Naive thymus-derived CD4-positive, alpha-beta T cell (primary cell): ENCODE measurements around the gene ZFYVE28. TPM values are rescaled to one million over a fixed set of nuclear protein-coding genes. Genes with fewer than 3 reads are reported as not detected.

ENCODE experiments used
- ATAC-seq: fragments of 150-1000 bp; cut with Tn5 transposase; 2 replicates; pipeline ENCODE4 v1.10.0; 2021; ENCODE audit warnings: mild to moderate bottlenecking, moderate library complexity
- CTCF ChIA-PET: fragments of 350-600 bp; sonication (Branson Sonifier 250); formaldehyde crosslinking; loops from one replicate; lab custom pipeline; 2021; ENCODE audit warnings: antibody characterized with exemption; lab: Charles Lee
- POLR2A ChIA-PET: fragments of 350-600 bp; sonication (Branson Sonifier 250); formaldehyde crosslinking; loops from one replicate; lab custom pipeline; 2021; ENCODE audit warnings: antibody characterized with exemption, inconsistent platforms; lab: Charles Lee
- DNase-seq, 9 donors: peaks; one replicate each; pipeline versions ENCODE4 v3.0.0 to v3.0.0-alpha.2; 2020 to 2022; ENCODE audit warnings: mixed read lengths in 1 of 9
- H3K27ac ChIP-seq: one replicate; pipeline ENCODE4 v1.7.0; 2013; ENCODE audit warnings: mild to moderate bottlenecking, low read depth, low read length, moderate library complexity
- H3K27me3 ChIP-seq, 2 donors: one replicate each; pipeline ENCODE4 v1.7.0; 2013; ENCODE audit warnings: low read length in 2 of 2, mild to moderate bottlenecking in 2 of 2, moderate library complexity in 2 of 2; ENCODE audit not compliant: control insufficient read depth in 2 of 2, insufficient read depth in 2 of 2
- H3K36me3 ChIP-seq, 3 experiments: 1 replicate in 2 of 3; 2 replicates in 1 of 3; pipeline ENCODE4 v1.7.0; 2013; ENCODE audit warnings: low read length in 3 of 3, mild to moderate bottlenecking in 3 of 3, moderate library complexity in 1 of 3; ENCODE audit not compliant: insufficient read depth in 3 of 3, control insufficient read depth in 2 of 3
- H3K4me1 ChIP-seq, 2 donors: one replicate each; pipeline ENCODE4 v1.7.0; 2013; ENCODE audit warnings: low read length in 2 of 2, mild to moderate bottlenecking in 2 of 2, moderate library complexity in 1 of 2; ENCODE audit not compliant: control insufficient read depth in 2 of 2, insufficient read depth in 2 of 2
- H3K4me3 ChIP-seq: 2 replicates; pipeline ENCODE4 v1.7.0; 2013; ENCODE audit warnings: mild to moderate bottlenecking, low read length
- H3K9me3 ChIP-seq, 3 experiments: 1 replicate in 2 of 3; 2 replicates in 1 of 3; pipeline ENCODE4 v1.7.0; 2013; ENCODE audit warnings: low read length in 3 of 3; ENCODE audit not compliant: control insufficient read depth in 2 of 3
- H3K27ac Mint-ChIP-seq, 9 donors: one replicate each; pipeline ENCODE4 v1.8.0; 2020 to 2022; ENCODE audit warnings: mixed read lengths in 9 of 9, mild to moderate bottlenecking in 8 of 9, moderate library complexity in 5 of 9, inconsistent platforms in 2 of 9
- H3K27me3 Mint-ChIP-seq, 5 donors: one replicate each; pipeline ENCODE4 v1.8.0; 2021 to 2022; ENCODE audit warnings: mixed read lengths in 5 of 5, mild to moderate bottlenecking in 1 of 5
- H3K36me3 Mint-ChIP-seq, 5 donors: one replicate each; pipeline ENCODE4 v1.8.0; 2020 to 2022; ENCODE audit warnings: mixed read lengths in 5 of 5, mild to moderate bottlenecking in 3 of 5, inconsistent platforms in 1 of 5
- H3K4me1 Mint-ChIP-seq, 7 donors: one replicate each; pipeline ENCODE4 v1.8.0; 2020 to 2022; ENCODE audit warnings: mixed read lengths in 7 of 7, mild to moderate bottlenecking in 3 of 7, inconsistent platforms in 1 of 7
- H3K4me3 Mint-ChIP-seq, 10 donors: one replicate each; pipeline ENCODE4 v1.8.0; 2020 to 2022; ENCODE audit warnings: mild to moderate bottlenecking in 10 of 10, mixed read lengths in 10 of 10, moderate library complexity in 6 of 10, inconsistent platforms in 2 of 10
- H3K9me3 Mint-ChIP-seq, 11 donors: one replicate each; pipeline ENCODE4 v1.8.0; 2020 to 2022; ENCODE audit warnings: mixed read lengths in 11 of 11, mild to moderate bottlenecking in 4 of 11, inconsistent platforms in 1 of 11, moderate library complexity in 1 of 11
- intact Hi-C, 2 donors: fragments of 100-400 bp; cut with micrococcal nuclease; formaldehyde crosslinking; loops; one replicate each; pipeline ENCODE4 v1.15.1; 2023
- polyA plus RNA-seq, 2 donors: library from polyadenylated mRNA; unstranded; fragments of 300-500 nt; fragmentation: Illumina TruSeq; gene quantifications; one replicate each; pipeline ENCODE4 v1.2.3, GENCODE V29; 2021
- total RNA-seq, 6 experiments: library from RNA in 5 of 6; stranded (reverse) in 5 of 6; gene quantifications; 1 replicate in 5 of 6; 2 replicates in 1 of 6; pipeline ENCODE4 v1.2.3 and lab custom pipeline; 2021 to 2026

Gene ZFYVE28
- total and polyA plus RNA-seq, 7 experiments from 2014 or later, result 6.1 to 26.5 (median 15.9) TPM

DNA sequence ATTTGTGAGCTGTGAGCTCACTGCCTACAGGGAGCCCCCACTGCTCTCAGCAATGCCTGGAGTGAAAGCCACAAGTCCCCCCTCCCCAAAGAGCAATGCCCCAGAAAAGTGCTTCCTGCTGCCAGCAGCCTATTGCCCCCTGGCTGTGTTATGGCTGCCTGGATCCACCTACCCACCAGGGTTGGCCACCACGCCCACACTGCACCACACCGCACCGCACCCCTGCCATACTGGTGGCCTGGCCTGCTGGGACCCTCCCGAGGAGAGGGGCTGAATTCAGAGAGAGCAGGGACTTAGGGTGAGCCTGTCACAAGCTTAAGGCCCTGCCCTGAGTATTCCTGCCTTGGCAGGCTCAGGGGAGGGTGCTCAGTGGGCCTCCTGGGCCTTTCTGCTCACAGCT, 4.6 kb upstream of the ZFYVE28 start:
- H3K4me3 Mint-ChIP-seq, result no peak overlapping the region
- POLR2A ChIA-PET, result no interaction called here
- Histone ChIP-seq H3K27me3 (no peaks in the 10 kb centered on the region), H3K9me3 (no peaks in the 10 kb centered on the region), H3K27ac (no peak overlapping the region), H3K4me3 (no peak overlapping the region), H3K36me3 (no peaks in the 10 kb centered on the region), H3K4me1 (peaks cover 6 to 10% of the 10 kb centered on the region in 2 donors)
- intact Hi-C loops, result no loop called here
- peaks cover 0 to 3% (median 0%) of the 10 kb centered on the region in 11 donors for H3K9me3 Mint-ChIP-seq
- ATAC-seq (no peak), DNase-seq (no peak)
- peaks cover 8 to 45% (median 21%) of the 10 kb centered on the region in 5 donors for H3K27me3 Mint-ChIP-seq
- H3K27ac Mint-ChIP-seq, result no peak overlapping the region
- CTCF ChIA-PET, result interaction anchor here (1.0 kb wide), 1 partner anchor 29 kb away, joined by 3 read pairs; no protein-coding TSS in a partner anchor
- peaks cover 13 to 17% (median 15%) of the 10 kb centered on the region in 7 donors for H3K4me1 Mint-ChIP-seq
- H3K36me3 Mint-ChIP-seq, result no peaks in the 10 kb centered on the region

DNA sequence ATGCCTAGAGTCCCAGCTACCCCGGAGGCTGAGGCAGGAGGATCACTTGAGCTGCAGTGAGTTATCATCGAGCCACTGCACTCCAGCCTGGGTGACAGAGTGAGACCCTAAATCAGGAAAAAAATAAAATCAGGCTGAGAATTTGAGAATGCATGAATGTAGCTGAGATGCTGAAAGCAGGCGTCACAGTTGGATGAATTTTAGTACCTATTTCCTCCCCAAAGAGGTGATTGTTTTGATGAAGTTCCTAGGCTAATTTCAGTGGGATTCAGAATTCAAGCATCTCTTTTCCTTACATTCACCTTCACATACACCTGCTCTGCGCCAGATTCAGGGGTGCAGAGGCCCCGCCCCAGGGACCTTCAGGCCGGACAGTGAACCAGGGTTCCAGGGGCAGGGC, 3.5 kb upstream of the ZFYVE28 start:
- H3K27me3 ChIP-seq, result no peaks in the 10 kb centered on the region
- CTCF ChIA-PET, result interaction anchor here (0.7 to 1.0 kb wide), 3 partner anchors 30 to 160 kb away, joined by 3 to 5 read pairs (median 3); partner anchors contain the start of gene MXD4
- H3K27me3 Mint-ChIP-seq, result peaks cover 8 to 51% (median 21%) of the 10 kb centered on the region in 5 donors

DNA sequence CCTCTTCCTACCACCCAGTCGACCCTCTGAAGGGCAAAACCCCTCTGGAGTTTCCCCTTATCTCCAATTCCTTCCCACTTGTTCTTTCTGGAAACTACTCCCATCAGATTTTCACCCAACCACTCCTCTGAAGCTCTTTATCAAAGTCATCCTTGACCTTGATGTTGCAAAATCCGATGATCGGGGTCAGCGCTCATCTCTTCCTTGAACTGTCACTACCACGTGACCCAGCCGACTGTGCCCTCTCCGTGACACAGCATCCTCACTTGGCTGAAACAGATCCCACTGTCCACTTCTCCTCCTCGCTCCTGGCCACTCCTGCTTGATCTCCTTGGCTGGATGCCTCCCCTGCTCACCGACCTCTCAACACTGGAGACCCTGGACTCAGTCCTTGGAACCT, 1.4 kb upstream of the ZFYVE28 start:
- ChIA-PET CTCF (interaction anchor here (0.7 kb wide), 1 partner anchor 692 kb away, joined by 3 read pairs; no protein-coding TSS in a partner anchor), POLR2A (interaction anchor here (1.0 to 2.9 kb wide), 3 partner anchors 49 to 178 kb away, joined by 4 to 11 read pairs (median 4); partner anchors contain the start of genes HAUS3, POLN and RNF4)
- Mint-ChIP-seq H3K27me3 (peaks cover 8 to 67% (median 16%) of the 10 kb centered on the region in 5 donors), H3K4me1 (peaks cover 24 to 37% (median 31%) of the 10 kb centered on the region in 7 donors), H3K27ac (peak overlapping the region in 8 of 9 donors; percentile 24 to 93 (median 72)), H3K4me3 (peak overlapping the region; percentile 58 to 98 (median 90)), H3K36me3 (peaks cover 0 to 3% (median 0%) of the 10 kb centered on the region in 5 donors), H3K9me3 (peaks cover 0 to 4% (median 0%) of the 10 kb centered on the region in 11 donors)
- no peaks in the 10 kb centered on the region for H3K9me3 ChIP-seq
- H3K36me3 ChIP-seq, result no peaks in the 10 kb centered on the region
- H3K27me3 ChIP-seq, result no peaks in the 10 kb centered on the region
- no peak overlapping the region for H3K27ac ChIP-seq
- peaks cover 15 to 21% of the 10 kb centered on the region in 2 donors for H3K4me1 ChIP-seq
- no peak for DNase-seq
- no peak for ATAC-seq
- H3K4me3 ChIP-seq, result no peak overlapping the region
- intact Hi-C loops, result loop anchor here (2.0 to 10.0 kb wide), 11 partner anchors 17 to 1485 kb away; partner anchors contain the start of genes HTT (in 2 of the 2), HTT-AS (in 2 of the 2), GAK (in 1 of the 2) and GRK4 (in 1 of the 2)

More for the DNA sequence above, 3.5 kb upstream of the ZFYVE28 start:
- H3K4me3 Mint-ChIP-seq, result no peak overlapping the region
- H3K36me3 Mint-ChIP-seq, result no peaks in the 10 kb centered on the region
- intact Hi-C loops, result no loop called here
- peaks cover 0 to 4% (median 0%) of the 10 kb centered on the region in 11 donors for H3K9me3 Mint-ChIP-seq
- no peak overlapping the region for H3K27ac Mint-ChIP-seq
- DNase-seq, result no peak
- Histone ChIP-seq H3K9me3 (no peaks in the 10 kb centered on the region), H3K27ac (no peak overlapping the region), H3K4me1 (peaks cover 6 to 12% of the 10 kb centered on the region in 2 donors), H3K4me3 (no peak overlapping the region), H3K36me3 (no peaks in the 10 kb centered on the region)
- ATAC-seq, result no peak
- POLR2A ChIA-PET, result no interaction called here
- peaks cover 15 to 23% (median 18%) of the 10 kb centered on the region in 7 donors for H3K4me1 Mint-ChIP-seq

DNA sequence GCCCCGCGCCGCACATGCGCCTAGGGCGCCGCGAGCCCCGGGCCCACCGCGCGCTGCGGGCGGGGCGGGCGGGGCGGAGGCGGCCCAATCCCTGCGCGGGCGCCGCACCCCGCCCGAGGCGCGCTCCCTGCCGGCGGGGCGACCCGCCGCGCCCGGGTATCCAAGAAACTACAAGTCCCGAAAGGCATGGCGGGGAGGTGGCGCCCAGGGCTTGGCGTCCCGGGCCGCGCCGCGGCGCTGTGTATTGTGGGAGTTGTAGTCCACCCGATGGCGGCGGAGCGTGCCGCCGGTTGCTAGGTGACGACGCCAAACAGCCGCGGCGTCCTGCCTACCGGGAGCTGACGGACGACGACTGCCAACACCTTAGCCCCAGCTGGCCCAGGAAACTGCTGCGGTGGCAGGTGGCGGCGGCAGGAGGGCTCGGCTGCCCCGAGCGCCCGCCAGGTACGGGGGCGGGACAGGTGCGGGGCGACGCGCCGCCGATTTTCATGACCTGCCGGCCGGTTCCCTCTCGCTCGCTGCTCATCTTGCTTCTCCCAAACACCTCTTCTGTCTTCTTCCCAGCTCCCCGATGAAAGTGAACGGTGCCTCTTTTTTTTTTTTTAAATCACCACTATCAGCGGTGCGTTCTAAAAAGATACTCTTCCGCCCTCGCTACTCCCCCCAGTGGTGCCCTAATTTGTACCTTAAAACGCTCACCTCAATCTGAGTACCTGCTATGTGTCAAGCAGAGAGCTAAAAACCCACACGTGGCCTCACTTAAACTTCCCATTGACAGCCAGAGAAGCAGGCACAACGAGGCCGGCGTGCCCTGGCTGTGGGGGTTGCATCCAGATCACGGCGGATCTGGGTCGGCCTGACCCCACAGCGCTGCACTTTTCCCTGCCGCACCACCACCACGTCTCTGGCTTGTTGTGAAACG, 466 bp upstream of the ZFYVE28 start, which contains the start of gene CFAP99:
Gene CFAP99, plus strand, starts transcription at position 306 of the 922 bp plus-strand sequence.
- Histone ChIP-seq H3K27me3 (no peaks in the 10 kb centered on the region), H3K36me3 (no peaks in the 10 kb centered on the region), H3K4me3 (peak within 1 kb of the TSS; percentile 70), H3K9me3 (no peaks in the 10 kb centered on the region), H3K4me1 (peaks cover 24 to 28% of the 10 kb centered on the region in 2 donors), H3K27ac (peak within 1 kb of the TSS; percentile 73)
- peak; percentile 89 to 97 (median 93) for DNase-seq
- Mint-ChIP-seq H3K9me3 (peaks cover 0 to 4% (median 0%) of the 10 kb centered on the region in 11 donors), H3K4me3 (peak within 1 kb of the TSS; percentile 85 to 98 (median 92)), H3K27me3 (peaks cover 8 to 67% (median 13%) of the 10 kb centered on the region in 5 donors), H3K36me3 (peaks cover 0 to 5% (median 0%) of the 10 kb centered on the region in 5 donors), H3K4me1 (peaks cover 33 to 46% (median 40%) of the 10 kb centered on the region in 7 donors), H3K27ac (peak within 1 kb of the TSS; percentile 81 to 98 (median 90))
- ChIA-PET CTCF (interaction anchor here (0.6 to 1.3 kb wide), 5 partner anchors 19 to 530 kb away, joined by 3 to 5 read pairs (median 5); no protein-coding TSS in a partner anchor), POLR2A (interaction anchor here (0.8 to 2.9 kb wide), 4 partner anchors 50 to 177 kb away, joined by 3 to 11 read pairs (median 4); partner anchors contain the start of genes HAUS3, POLN and RNF4)
- intact Hi-C loops, result loop anchor here (1.0 to 10.0 kb wide), 21 partner anchors 16 to 1484 kb away; partner anchors contain the start of genes FAM193A (in 2 of the 2), HAUS3 (in 2 of the 2), HTT (in 2 of the 2) and HTT-AS (in 2 of the 2)
- ATAC-seq, result peak; percentile 95

DNA sequence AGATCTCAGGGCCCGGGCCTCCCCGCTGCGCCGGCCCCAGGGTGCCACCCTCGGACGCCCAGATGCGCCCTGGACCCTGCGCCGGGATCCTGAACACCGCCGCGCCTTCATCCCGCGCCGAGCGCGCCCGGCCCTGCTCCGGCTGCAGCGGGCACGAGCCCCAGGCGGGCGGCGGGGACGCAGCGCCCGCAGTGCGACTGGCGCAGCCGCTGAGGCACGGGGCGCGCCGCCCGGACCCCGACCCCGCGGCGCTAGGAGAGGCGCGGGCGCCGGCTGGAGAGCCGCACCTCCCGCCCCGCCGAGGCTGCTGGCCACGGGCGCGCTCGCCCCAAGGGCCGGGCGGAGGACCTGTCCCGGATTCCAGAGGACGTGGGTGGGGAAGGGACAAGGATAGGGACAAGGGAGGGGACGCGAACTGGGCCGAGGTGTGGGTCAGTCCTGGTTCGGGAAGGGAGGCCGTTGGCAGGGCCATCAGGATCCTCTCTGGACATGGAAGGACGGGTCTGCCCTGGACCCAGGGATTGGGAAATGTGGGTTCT, 1.1 kb downstream of the ZFYVE28 start:
- Mint-ChIP-seq H3K4me3 (peak overlapping the region; percentile 73 to 96 (median 88)), H3K27ac (peak overlapping the region in 3 of 9 donors; percentile 51 to 87 (median 69)), H3K4me1 (peaks cover 49 to 62% (median 55%) of the 10 kb centered on the region in 7 donors), H3K36me3 (peaks cover 0 to 5% (median 0%) of the 10 kb centered on the region in 5 donors), H3K9me3 (peaks cover 0 to 6% (median 0%) of the 10 kb centered on the region in 11 donors), H3K27me3 (peaks cover 8 to 58% (median 13%) of the 10 kb centered on the region in 5 donors)
- Histone ChIP-seq H3K27me3 (no peaks in the 10 kb centered on the region), H3K36me3 (no peaks in the 10 kb centered on the region), H3K4me1 (peaks cover 32 to 43% of the 10 kb centered on the region in 2 donors), H3K27ac (peak overlapping the region; percentile 36), H3K9me3 (no peaks in the 10 kb centered on the region), H3K4me3 (peak overlapping the region; percentile 54)
- ATAC-seq (no peak), DNase-seq (peak in 5 of 9 donors; percentile 11 to 35 (median 16))
- ChIA-PET POLR2A (interaction anchor here (1.3 to 2.0 kb wide), 2 partner anchors 155 to 157 kb away, joined by 4 to 7 read pairs; partner anchors contain the start of gene MXD4), CTCF (no interaction called here)
- intact Hi-C loops, result loop anchor here (5.0 to 10.0 kb wide), 4 partner anchors 518 to 1482 kb away; partner anchors contain the start of genes GAK (in 1 of the 2), HTT (in 1 of the 2), HTT-AS (in 1 of the 2) and NSD2 (in 1 of the 2)
